Small intestine (tissue), 7 donors: ENCODE measurements around the gene NLK. TPM values are rescaled to one million over a fixed set of nuclear protein-coding genes. Genes with fewer than 3 reads are reported as not detected.
"Not testable (repeated sequence)": the region's sequence is repeated elsewhere in the genome, so short reads cannot be mapped to it uniquely, and the experiment has no call there.

Experiments used
- DNase-seq, 2 donors: peaks; one replicate each; pipeline versions ENCODE4 v3.0.0 to v3.0.0-alpha.2; 2013
- FAIRE-seq: peaks from 2 replicates; lab custom pipeline; 2012; peaks lifted over from hg19 to GRCh38; lab: Jason Lieb, UNC
- H3K27ac ChIP-seq, 3 donors: one replicate each; pipeline ENCODE4 v1.5.1; 2013; ENCODE audit warnings: low read length in 2 of 3, mild to moderate bottlenecking in 2 of 3, control low read depth in 1 of 3, inconsistent platforms in 1 of 3, low read depth in 1 of 3, moderate library complexity in 1 of 3
- H3K27me3 ChIP-seq, 3 donors: one replicate each; pipeline ENCODE4 v1.6.1; 2013; ENCODE audit warnings: low read length in 3 of 3, inconsistent platforms in 1 of 3; ENCODE audit not compliant: control insufficient read depth in 3 of 3, insufficient read depth in 3 of 3
- H3K36me3 ChIP-seq, 3 donors: one replicate each; pipeline ENCODE4 v1.6.1; 2013; ENCODE audit warnings: low read length in 3 of 3, inconsistent platforms in 1 of 3, low read depth in 1 of 3, mild to moderate bottlenecking in 1 of 3, moderate library complexity in 1 of 3; ENCODE audit not compliant: control insufficient read depth in 3 of 3, insufficient read depth in 2 of 3
- H3K4me1 ChIP-seq, 3 donors: one replicate each; pipeline ENCODE4 v1.6.1; 2013; ENCODE audit warnings: low read length in 2 of 3, inconsistent platforms in 1 of 3, low read depth in 1 of 3, mild to moderate bottlenecking in 1 of 3, moderate library complexity in 1 of 3; ENCODE audit not compliant: control insufficient read depth in 3 of 3, insufficient read depth in 2 of 3
- H3K4me3 ChIP-seq, 3 donors: one replicate each; pipeline ENCODE4 v1.5.1; 2013; ENCODE audit warnings: low read length in 3 of 3, control low read depth in 1 of 3, inconsistent platforms in 1 of 3, low read depth in 1 of 3, mild to moderate bottlenecking in 1 of 3, moderate library complexity in 1 of 3
- H3K9me3 ChIP-seq, 2 donors: one replicate each; pipeline ENCODE4 v1.6.1; 2013; ENCODE audit warnings: low read depth in 1 of 2, low read length in 1 of 2; ENCODE audit not compliant: control insufficient read depth in 2 of 2, insufficient read depth in 1 of 2
- WGBS, 3 donors: extraction: QIAGEN DNeasy Blood & Tissue Kit; methylation state at CpG; one replicate each; pipeline ENCODE4 v1.1.7; 2013; 5-methylcytosine and 5-hydroxymethylcytosine counted together
- polyA plus RNA-seq, 4 donors: library from polyadenylated mRNA; stranded (reverse) in 3 of 4; unstranded in 1 of 4; fragments of 200-250 nt in 3 of 4; fragments of 120-200 nt in 1 of 4; gene quantifications; one replicate each; pipeline versions ENCODE4 v1.2.1 to v1.2.3, GENCODE V29; 2013
- donor health status: healthy with polysubstance abuse.
- donor health status: control.
- donor health status: control.
- donor health status: Bipolar disorder and iron deficiency.
- donor health status: healthy.

Gene NLK
- polyA plus RNA-seq, 4 donors, result 7.0 to 13.3 (median 10.0) TPM

DNA sequence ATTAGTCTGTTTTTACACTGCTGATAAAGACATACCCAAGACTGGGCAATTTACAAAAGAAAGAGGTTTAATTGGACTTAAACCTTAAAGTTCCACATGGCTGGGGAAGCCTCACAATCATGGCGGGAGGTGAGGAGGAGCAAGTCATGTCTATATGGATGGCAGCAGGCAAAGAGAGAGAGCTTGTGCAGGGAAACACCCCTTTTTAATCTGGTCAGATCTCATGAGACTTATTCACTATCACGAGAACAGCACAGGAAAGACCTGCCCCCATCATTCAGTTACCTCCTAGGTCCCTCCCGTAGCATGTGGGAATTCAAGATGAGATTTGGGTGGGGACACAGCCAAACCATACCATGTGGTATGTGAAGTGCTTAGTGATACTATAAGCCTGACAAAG lies 144.0 kb downstream of the NLK start:
- H3K27me3 ChIP-seq, H3K36me3 ChIP-seq, H3K27ac ChIP-seq, H3K9me3 ChIP-seq, DNase-seq, H3K4me3 ChIP-seq, FAIRE-seq, H3K4me1 ChIP-seq: not testable (repeated sequence)
- 97 to 98% (median 97%) methylated on average over 3 of the region's 3 CpGs for WGBS, 3 donors

DNA sequence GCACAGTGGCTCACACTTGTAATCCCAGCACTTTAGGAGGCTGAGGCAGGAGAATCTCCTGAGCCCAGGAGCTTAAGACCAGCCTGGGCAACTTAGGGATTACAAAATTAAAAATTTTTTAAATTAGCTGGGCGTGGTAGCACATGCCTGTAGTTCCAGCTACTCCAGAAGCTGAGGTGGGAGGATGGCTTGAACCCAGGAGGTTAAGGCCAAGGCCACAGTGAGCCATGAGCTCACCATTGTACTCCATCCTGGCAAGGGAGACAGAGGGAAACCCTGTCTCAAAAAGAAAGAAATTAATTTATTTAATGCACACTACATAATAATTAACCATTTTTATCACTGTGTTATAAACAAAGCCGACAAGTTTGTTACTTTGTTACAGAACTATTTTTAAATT lies 145.5 kb downstream of the NLK start:
- Histone ChIP-seq H3K27ac (no peak overlapping the region), H3K9me3 (peaks cover 0 to 4% of the 10 kb centered on the region in 2 donors), H3K36me3 (peaks cover 0 to 14% (median 5%) of the 10 kb centered on the region in 3 donors), H3K4me3 (no peak overlapping the region), H3K27me3 (no peaks in the 10 kb centered on the region), H3K4me1 (no peaks in the 10 kb centered on the region)
- FAIRE-seq (no peak), DNase-seq (no peak)
- 54 to 67% (median 54%) methylated on average over 2 of the region's 2 CpGs for WGBS, 3 donors

DNA sequence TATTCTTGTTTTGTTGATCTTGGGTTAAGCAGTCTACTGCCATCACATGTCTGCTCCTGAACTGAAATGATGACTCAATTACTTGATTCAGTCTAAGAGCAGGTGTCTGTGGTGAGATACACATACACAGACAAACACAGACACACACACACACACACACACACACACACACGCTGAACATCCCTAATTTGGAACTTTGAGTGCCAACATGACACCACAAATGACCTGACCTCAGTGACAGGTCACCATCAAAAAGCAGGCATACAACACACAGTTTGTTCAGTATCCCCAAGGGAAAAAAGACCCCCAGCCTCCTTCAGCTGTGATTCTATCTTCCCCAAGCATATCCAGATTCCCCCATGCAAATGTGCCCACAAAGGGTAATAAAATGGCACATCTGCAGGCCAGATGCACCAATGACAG lies 146.4 kb downstream of the NLK start:
- peaks cover 0 to 18% (median 5%) of the 10 kb centered on the region in 3 donors for H3K36me3 ChIP-seq
- H3K4me1 ChIP-seq, result no peaks in the 10 kb centered on the region
- 54 to 67% (median 65%) methylated on average over 1 of the region's 1 CpG for WGBS, 3 donors
- H3K9me3 ChIP-seq, result peaks cover 0 to 4% of the 10 kb centered on the region in 2 donors
- no peak overlapping the region for H3K4me3 ChIP-seq
- H3K27ac ChIP-seq, result no peak overlapping the region
- FAIRE-seq, result no peak
- no peak for DNase-seq
- no peaks in the 10 kb centered on the region for H3K27me3 ChIP-seq

DNA sequence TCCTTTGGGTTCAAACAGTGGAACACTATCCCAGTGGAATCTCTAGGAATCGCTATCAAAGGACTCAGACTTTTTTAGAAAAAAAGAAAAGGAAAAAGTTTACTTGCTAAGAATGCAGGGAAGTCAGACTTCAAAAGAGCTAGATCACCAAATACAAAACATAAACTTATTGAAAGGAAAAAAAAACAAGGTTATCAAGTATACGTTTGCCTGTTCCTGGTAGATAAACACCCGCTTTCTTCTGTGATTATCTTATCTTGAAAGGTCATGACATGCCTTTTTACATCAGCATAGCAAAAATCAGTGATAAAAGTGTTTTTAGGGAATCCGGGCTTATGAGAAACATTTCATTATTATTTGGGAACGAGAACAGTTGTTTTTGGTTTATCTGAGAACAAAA lies 147.2 kb downstream of the NLK start:
- Histone ChIP-seq H3K36me3 (peaks cover 0 to 18% (median 5%) of the 10 kb centered on the region in 3 donors), H3K27ac (no peak overlapping the region), H3K4me3 (no peak overlapping the region), H3K9me3 (peaks cover 0 to 4% of the 10 kb centered on the region in 2 donors), H3K27me3 (no peaks in the 10 kb centered on the region), H3K4me1 (no peaks in the 10 kb centered on the region)
- WGBS, 3 donors, result 26 to 47% (median 42%) methylated on average over 5 of the region's 5 CpGs
- FAIRE-seq, result no peak
- no peak for DNase-seq

DNA sequence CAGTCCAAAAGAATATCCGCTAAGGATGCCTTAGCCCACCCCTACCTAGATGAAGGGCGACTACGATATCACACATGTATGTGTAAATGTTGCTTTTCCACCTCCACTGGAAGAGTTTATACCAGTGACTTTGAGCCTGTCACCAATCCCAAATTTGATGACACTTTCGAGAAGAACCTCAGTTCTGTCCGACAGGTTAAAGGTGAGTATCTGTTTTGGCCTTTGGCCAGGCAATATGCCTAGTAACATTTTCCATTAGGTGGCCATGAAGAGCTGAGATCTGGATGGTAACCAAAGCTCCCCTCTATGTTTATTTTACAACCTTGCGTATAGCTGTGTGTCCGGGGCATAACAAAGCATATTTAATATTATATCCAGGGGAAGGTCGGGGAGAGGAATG lies 148.5 kb downstream of the NLK start:
- 93 to 95% (median 94%) methylated on average over 8 of the region's 8 CpGs for WGBS, 3 donors
- no peak overlapping the region for H3K4me3 ChIP-seq
- peaks cover 0 to 4% of the 10 kb centered on the region in 2 donors for H3K9me3 ChIP-seq
- no peak for DNase-seq
- no peaks in the 10 kb centered on the region for H3K27me3 ChIP-seq
- no peak for FAIRE-seq
- H3K27ac ChIP-seq, result no peak overlapping the region
- H3K4me1 ChIP-seq, result no peaks in the 10 kb centered on the region
- H3K36me3 ChIP-seq, result peaks cover 4 to 15% (median 5%) of the 10 kb centered on the region in 3 donors

DNA sequence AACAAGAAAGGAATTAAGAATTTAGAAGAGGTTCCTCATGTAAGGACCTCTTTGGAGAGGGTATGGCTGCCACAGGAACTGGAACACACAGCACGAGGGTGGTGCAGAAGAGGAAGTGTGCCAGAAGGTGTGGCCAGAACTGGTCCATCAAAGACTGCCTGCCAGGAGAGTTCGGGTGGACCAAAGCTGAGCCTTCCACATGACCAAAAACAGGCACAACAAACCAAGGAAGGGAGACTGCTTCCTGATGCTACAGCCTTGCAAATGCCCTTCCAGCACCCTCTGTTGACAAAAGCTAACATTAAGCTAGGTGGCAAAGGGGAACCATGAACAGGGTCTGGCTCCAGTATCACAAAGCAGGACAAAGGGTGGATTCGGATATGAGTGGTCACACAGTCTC lies 150.8 kb downstream of the NLK start:
- H3K27ac ChIP-seq, result no peak overlapping the region
- H3K36me3 ChIP-seq, result peaks cover 5 to 13% (median 6%) of the 10 kb centered on the region in 3 donors
- no peak overlapping the region for H3K4me3 ChIP-seq
- no peaks in the 10 kb centered on the region for H3K4me1 ChIP-seq
- 45 to 57% (median 51%) methylated on average over 3 of the region's 3 CpGs for WGBS, 3 donors
- no peak for DNase-seq
- FAIRE-seq, result no peak
- H3K9me3 ChIP-seq, result no peaks in the 10 kb centered on the region
- H3K27me3 ChIP-seq, result no peaks in the 10 kb centered on the region

DNA sequence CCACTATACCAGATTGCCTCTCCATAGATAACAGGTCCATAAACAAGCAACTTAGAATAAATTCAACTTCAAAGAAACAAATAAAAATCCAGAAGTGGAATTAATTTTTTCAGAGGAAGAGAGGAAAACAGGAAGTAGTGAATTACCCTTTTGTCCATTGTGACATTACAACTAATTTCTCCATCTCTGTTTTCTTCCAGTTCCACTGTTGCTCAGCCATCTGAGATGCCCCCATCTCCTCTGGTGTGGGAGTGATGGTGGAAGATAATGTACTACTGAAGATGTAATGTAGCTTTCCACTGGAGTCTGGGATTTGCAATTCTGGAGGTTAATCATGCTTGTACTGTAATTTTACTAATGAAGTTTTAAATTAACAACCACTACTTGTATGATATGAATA lies 151.9 kb downstream of the NLK start:
- DNase-seq (no peak), FAIRE-seq (no peak)
- H3K9me3 ChIP-seq, result no peaks in the 10 kb centered on the region
- H3K4me3 ChIP-seq, result no peak overlapping the region
- H3K27me3 ChIP-seq, result no peaks in the 10 kb centered on the region
- H3K27ac ChIP-seq, result no peak overlapping the region
- H3K36me3 ChIP-seq, result peaks cover 2 to 10% (median 6%) of the 10 kb centered on the region in 3 donors
- H3K4me1 ChIP-seq, result no peaks in the 10 kb centered on the region

DNA sequence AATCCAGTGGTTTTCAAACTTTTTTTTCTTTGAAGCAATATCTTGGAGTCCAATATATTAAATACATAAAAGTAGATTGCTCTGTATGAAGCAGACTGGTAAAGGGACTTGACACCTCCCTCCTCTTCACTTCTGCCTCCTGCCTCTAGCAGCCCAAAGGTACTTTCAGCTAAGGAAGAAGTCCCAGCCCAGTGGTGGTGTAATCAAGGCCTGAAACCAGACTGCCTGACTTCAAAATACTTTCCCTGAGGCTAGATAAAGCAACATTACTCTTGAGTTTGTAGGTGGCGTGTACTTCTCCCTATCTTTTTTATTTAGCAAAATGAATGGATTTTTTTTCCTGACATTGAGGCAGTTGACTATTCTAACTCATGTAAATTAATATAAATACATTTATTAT lies 154.2 kb downstream of the NLK start:
- no peak overlapping the region for H3K27ac ChIP-seq
- H3K36me3 ChIP-seq, result peaks cover 2 to 10% (median 6%) of the 10 kb centered on the region in 3 donors
- FAIRE-seq, result no peak
- no peak overlapping the region for H3K4me3 ChIP-seq
- no peaks in the 10 kb centered on the region for H3K27me3 ChIP-seq
- no peaks in the 10 kb centered on the region for H3K9me3 ChIP-seq
- H3K4me1 ChIP-seq, result no peaks in the 10 kb centered on the region
- whole genome bisulfite sequencing, 3 donors, result 91 to 100% (median 93%) methylated on average over 1 of the region's 1 CpG
- no peak for DNase-seq

DNA sequence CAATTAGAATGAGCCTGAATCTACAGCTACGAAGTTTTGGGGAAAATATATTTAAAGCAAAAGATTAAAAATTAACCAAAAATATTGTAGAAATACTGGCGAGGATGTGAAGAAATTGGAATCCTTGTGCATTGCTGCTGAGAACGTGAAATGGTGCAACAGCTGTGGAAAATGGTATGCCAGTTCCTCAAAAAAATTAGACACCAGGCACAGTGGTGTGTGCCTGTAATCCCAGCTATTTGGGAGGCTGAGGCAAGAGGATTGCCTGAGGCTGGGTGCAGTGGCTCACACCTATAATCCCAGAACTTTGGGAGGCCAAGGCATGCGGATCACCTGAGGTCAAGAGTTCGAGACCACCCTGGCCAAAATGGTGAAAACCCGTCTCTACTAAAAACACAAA lies 156.6 kb downstream of the NLK start:
- Histone ChIP-seq H3K27me3 (no peaks in the 10 kb centered on the region), H3K9me3 (no peaks in the 10 kb centered on the region), H3K4me1 (no peaks in the 10 kb centered on the region), H3K36me3 (peaks cover 0 to 6% (median 2%) of the 10 kb centered on the region in 3 donors), H3K27ac (no peak overlapping the region), H3K4me3 (no peak overlapping the region)
- DNase-seq (no peak), FAIRE-seq (no peak)
- 93 to 95% (median 95%) methylated on average over 6 of the region's 6 CpGs for WGBS, 3 donors
